Stimulated activated CD4-positive, alpha-beta T cell treated with anti-CD3 and anti-CD28 coated beads, Interleukin-12 subunit alpha, Interleukin-12 subunit beta, amount 100 ng/mL, for 4 hours (primary cell): ENCODE data around the gene KLHL28.

ENCODE experiments used
- DNase-seq: peaks from one replicate; pipeline ENCODE4 v3.0.0-alpha.2; 2020

Gene KLHL28

GRCh38 chr14:44959538-44959937 lies 2.2 kb downstream of the KLHL28 start:
- DNase-seq, result no peak

- no peak for DNase-seq
These were observed 4.9 kb downstream of the KLHL28 start for GRCh38 chr14:44956866-44957265.

DNA sequence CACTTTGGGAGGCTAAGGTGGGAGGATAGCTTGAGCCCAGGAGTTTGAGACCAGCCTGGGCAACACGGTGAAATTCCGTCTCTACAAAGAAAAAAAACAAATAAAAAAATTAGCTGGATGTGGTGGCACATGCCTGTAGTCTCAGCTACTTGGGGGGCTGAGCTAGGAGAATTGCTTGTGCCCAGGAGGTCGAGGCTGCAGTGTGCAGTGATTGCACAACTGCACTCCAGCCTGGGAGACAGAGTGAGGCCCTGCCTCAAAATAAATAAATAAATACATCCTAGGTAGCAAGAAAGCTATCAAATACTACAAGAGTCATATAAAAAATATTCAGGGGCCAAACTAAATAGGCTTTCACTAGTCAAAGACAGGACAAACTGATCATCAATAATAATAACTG lies 6.2 kb downstream of the KLHL28 start:
- DNase-seq, result no peak

DNA sequence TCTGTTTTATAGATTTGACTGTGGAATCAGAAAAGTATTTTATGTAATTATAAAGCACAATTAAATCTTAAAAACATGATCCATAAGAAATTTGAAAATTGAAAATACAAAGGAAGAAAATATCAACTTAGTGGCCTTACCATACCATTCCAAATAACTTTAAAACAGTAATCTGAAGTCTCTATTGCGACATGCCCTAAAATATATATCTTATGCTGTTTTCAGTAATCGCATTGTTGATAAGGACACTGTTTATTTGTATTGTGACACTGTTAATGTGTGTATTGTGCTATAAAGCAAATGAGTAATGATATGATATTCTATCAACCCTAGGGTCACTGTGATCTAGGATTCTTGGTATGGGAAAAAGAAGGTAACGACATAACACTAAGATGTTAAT lies 7.0 kb downstream of the KLHL28 start:
- DNase-seq, result no peak

GRCh38 chr14:44952391-44953110 lies 9.2 kb downstream of the KLHL28 start:
- DNase-seq, result no peak

GRCh38 chr14:44951051-44951450 lies 10.7 kb downstream of the KLHL28 start:
- DNase-seq, result no peak

- no peak for DNase-seq
These were observed 16.5 kb downstream of the KLHL28 start for GRCh38 chr14:44945264-44945663.

GRCh38 chr14:44944107-44944506 lies 17.6 kb downstream of the KLHL28 start:
- no peak for DNase-seq

GRCh38 chr14:44942436-44942835 lies 19.3 kb downstream of the KLHL28 start:
- DNase-seq, result no peak

DNA sequence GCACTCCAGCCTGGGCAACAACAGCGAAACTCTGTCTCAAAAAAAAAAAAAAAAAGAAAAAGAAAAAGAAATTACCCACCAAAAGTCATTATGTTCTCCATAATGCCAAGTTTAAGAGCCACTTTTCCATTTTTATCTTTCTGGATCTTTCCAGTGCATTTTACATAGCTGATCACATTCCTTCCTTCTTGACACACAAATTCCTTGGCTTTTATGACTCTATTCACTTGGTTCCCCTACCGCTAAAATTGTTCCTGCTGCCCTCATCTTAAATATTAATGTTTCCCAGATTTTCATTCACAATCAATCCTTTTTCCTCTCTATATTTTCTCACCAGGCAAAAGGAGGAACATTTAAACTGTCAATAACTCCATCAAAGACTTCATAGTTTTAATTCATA lies 20.2 kb downstream of the KLHL28 start:
- DNase-seq, result no peak

DNA sequence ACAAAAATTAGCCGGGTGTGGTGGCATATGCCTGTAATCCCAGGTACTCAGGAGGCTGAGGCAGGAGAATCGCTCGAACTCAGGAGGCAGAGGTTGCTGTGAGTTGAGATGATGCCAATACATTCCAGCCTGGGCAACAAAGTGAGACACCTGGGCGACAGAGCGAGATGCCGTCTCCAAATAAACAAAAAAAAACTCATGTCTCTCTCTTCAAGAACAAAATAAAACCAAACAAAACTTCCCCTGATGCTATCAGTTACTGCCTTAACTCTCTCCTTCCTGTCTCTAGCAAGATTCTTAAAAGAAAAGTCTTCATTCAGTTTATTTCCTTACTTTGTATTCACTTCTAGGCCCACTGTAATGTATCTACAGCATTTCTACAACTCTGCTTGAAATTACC lies 20.8 kb downstream of the KLHL28 start:
- no peak for DNase-seq

DNA sequence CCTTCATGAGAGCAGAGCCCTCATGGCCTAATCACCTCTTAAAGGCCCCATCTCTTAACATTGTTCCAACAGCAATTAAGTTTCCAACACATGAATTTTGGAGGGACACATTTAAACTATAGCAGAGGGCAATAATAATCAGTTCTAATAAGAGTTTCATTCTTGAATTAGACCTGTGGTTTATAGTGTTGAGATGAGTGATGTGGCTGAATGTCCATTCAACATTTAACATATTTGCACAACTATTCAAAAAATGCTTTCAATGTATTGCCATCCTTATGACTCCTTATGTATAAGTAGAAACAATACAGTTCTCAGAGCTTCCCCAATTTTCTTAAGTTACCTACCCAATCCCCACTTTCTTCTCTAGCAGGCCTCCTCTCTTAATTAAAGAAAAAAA lies 21.5 kb downstream of the KLHL28 start:
- no peak for DNase-seq

GRCh38 chr14:44937547-44937946 lies 24.2 kb downstream of the KLHL28 start:
- DNase-seq, result no peak

DNA sequence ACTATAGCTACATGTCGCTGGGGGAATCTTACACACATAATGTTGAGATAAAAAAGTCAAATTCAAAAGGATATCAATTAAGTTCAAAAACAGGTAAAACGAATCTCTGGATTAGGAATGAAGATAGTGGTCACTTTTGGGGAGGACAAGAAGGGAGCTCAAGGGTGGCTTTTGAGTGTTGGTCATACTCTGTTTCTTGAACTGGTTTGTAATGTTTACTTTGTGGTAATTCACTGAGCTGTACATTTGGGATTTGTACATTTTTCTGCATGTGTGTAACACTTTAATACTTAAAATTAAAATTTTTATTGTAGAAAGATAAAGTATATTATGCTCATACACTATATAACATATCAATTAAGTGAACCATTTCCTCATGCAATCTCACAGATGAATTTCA lies 26.6 kb downstream of the KLHL28 start:
- DNase-seq, result no peak

- no peak for DNase-seq
These were observed 33.0 kb downstream of the KLHL28 start for GRCh38 chr14:44928793-44929192.

GRCh38 chr14:44914849-44915248 lies 46.9 kb downstream of the KLHL28 start:
- DNase-seq, result no peak

DNA sequence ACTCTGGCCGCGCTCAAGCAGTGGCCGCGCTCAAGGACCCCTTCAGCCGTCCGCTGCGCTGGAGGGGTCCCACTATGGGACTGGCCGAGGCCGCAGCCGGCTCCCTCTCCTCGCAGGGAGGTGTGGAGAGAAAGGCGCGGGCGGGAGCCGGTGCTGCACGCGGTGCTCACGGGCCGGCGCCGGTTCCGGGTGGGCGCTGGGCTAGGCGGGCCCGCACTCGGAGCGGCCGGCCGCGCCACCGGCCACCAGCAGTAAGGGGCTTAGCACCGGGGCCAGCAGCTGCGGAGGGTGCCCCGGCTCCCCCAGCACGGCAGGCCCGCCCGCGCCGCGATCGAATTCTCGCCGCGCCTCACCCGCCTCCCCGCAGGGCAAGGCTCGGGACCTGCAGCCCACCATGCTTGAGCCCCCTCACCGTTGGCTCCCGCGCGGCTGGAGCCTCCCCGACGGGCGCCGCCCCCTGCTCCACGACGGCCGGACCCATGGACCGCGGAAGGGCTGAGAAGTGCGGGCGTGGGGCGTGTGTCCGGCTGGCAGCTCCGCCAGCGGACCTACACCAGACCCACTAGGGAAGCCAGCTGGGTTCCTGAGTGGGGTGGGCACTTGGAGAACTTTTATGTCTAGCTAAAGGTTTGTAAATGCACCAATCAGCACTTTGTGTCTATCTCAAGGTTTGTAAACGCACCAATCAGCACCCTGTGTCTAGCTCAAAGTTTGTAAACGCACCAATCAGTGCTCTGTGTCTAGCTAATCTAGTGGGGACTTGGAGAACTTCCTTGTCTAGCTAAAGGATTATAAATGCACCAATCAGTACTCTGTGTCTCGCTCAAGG lies 49.5 kb downstream of the KLHL28 start:
- no peak for DNase-seq

DNA sequence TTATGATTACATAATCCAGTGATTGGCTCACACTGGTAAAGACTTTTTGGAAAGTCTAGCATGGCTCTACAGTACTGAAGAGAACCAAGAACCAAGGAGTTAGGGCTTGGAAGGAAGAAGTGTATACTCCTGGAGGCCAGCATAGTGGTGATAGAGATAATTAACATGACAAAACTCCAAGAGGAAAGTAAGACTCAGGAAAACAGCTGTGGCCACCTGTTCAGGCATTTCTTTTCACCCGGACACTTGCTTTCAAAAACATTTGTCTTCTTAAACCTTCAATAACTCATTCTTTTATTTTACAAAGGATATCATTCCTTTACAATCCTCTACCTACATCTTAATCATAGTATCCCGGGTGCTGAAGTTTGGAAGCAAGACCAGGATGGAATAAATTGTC lies 50.9 kb downstream of the KLHL28 start:
- DNase-seq, result no peak

DNA sequence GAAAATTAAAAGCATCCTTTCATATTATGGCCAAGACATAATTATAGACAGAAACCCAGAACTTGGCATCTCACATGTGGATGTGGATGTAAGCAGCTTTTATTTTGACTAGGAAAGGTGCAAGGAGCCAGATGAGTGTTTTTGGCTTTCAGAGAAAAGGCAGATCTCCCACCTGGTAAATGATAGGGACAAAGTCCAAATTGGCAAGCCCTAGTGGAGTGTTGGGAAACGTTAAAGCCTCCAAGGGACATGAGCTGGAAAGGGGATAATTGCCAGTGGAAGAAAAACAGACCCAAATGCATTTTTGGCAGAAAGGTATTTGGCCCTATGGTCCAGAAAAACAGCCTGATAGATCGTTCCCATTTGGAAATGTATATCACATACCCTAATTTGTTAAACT lies 60.1 kb downstream of the KLHL28 start:
- no peak for DNase-seq

DNA sequence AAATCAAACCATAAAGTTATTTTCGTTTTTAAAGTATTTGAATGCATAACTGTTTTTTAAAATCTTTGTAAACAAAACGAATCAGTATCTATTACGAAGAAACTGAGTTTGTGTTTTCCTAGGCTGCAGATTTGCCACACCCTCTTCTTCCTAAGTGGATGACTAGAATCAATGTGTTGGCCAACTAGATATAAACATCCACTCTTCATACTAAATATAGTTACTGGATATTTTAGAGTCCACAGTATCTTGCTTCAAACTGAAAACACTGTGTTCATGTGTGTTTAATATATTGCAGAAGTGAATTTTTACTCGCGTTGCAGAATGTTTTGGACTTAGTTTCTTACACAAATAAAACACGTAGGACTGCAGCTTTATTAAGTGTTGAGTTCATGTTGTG lies 63.2 kb downstream of the KLHL28 start:
- no peak for DNase-seq

DNA sequence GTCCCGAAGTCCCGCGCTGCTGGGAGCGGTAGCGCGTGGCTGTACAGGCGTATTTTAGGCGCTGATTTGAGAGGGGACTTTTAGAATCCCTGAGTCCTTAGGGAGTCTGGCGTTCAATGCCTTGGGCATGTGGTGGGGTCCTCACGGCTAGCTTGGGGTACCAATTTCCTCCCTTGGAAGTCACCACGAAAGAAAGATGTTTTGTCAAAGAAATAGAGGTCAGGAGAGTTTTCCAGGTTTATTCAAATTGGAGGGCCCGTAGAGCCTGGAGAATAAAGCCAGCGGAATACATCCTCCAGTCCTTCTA lies 63.9 kb downstream of the KLHL28 start:
- no peak for DNase-seq

- peak; percentile 98 for DNase-seq
These were observed 64.5 kb downstream of the KLHL28 start for GRCh38 chr14:44897041-44897844.

GRCh38 chr14:44896275-44897040 lies 65.3 kb downstream of the KLHL28 start:
- DNase-seq, result no peak
